Thyroid gland (tissue), 4 donors: ENCODE results near the gene NFIB. TPM values are rescaled to one million over a fixed set of nuclear protein-coding genes. Genes with fewer than 3 reads are reported as not detected.

Experiments used
- DNase-seq, 2 donors: peaks; one replicate each; pipeline ENCODE4 v3.0.0-alpha.2; 2019
- H3K27ac ChIP-seq, 3 donors: fragments of 200-600 bp; sonication (generic); 1 replicate in 2 of 3; 2 replicates in 1 of 3; pipeline ENCODE4 v1.5.1; 2016 to 2019; ENCODE audit warnings: mild to moderate bottlenecking in 1 of 3, moderate library complexity in 1 of 3
- H3K27me3 ChIP-seq: fragments of 200-600 bp; sonication (generic); one replicate; pipeline ENCODE4 v1.5.1; 2019
- H3K36me3 ChIP-seq, 2 donors: fragments of 200-600 bp; sonication (generic); one replicate each; pipeline ENCODE4 v1.5.1; 2016 to 2019
- H3K4me1 ChIP-seq, 2 donors: fragments of 200-600 bp; sonication (generic); one replicate each; pipeline ENCODE4 v1.5.1; 2017 to 2019
- H3K4me3 ChIP-seq, 3 donors: fragments of 200-600 bp; sonication (generic); replicated peaks in 1 of 3; 1 replicate in 2 of 3; 2 replicates in 1 of 3; pipeline ENCODE4 v1.5.1; 2016; ENCODE audit warnings: mild to moderate bottlenecking in 1 of 3
- H3K9me3 ChIP-seq: fragments of 200-600 bp; sonication (generic); one replicate; pipeline ENCODE4 v1.5.1; 2017
- CTCF ChIP-seq, 6 experiments: fragments of 200-600 bp in 3 of 6; fragments of 450-650 bp in 3 of 6; sonication (generic) in 3 of 6; IDR thresholded peaks; one replicate each; pipeline ENCODE4 v1.5.1; 2016 to 2019; ENCODE audit warnings: antibody characterized with exemption in 6 of 6, mild to moderate bottlenecking in 2 of 6, inconsistent platforms in 1 of 6, moderate library complexity in 1 of 6
- POLR2A ChIP-seq, 2 donors: fragments of 450-650 bp; IDR thresholded peaks; one replicate each; pipeline ENCODE4 v1.6.1; 2017; ENCODE audit warnings: antibody characterized with exemption in 2 of 2, mild to moderate bottlenecking in 2 of 2, moderate library complexity in 1 of 2
- WGBS, 2 donors: methylation state at CpG; one replicate each; pipeline ENCODE4 v1.1.5; 2017; 5-methylcytosine and 5-hydroxymethylcytosine counted together
- intact Hi-C: fragments of 100-400 bp; cut with DNase I; formaldehyde crosslinking; loops from one replicate; pipeline ENCODE4 v1.15.1; 2023
- total RNA-seq, 4 donors: library from RNA; depleted of rRNA; stranded (reverse); fragments of >200 nt; gene quantifications; one replicate each; pipeline ENCODE4 v1.2.3, GENCODE V29; 2016

The NFIB gene
- total RNA-seq, 4 donors from 2014 or later, result 57.9 to 144 (median 125) TPM

DNA sequence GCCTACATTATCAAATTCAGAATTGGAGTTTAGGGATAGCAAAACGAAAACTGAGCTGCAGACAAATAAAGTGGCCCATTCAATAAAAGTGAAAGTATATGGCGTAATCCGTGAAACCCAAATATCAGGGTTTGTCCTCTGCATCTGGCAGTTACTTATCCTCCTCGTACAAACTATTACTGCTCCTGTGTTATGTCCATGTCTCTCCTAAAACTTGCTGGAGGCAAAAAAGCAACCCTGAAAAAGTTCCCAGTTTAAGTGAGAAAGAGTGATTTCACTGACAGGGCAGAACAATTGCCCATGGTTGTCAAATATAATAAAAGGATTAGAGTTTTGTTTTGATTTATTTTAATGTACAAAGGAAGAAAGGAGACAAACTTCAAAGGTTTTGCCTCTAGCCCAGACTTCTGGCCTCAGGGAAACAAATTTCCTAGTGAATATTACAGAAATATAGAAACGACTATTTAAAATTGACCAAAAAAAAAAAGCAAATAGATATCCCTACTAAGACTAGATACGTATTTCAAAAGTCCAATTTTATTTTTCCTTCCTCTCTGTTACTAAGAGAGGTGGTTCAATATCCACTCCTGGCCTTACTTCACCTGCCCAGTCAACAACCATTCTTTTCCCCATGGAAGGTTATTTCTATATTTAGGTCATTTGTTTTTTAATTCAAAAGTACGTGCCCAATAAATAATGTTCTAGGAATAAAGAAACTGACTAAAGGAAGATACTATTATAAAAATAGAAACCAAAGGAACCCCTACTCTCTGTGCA, 50.0 kb downstream of the NFIB start:
- no peak for DNase-seq
- Histone ChIP-seq H3K27me3 (no peaks in the 10 kb centered on the region), H3K9me3 (no peaks in the 10 kb centered on the region), H3K27ac (no peak overlapping the region), H3K4me1 (peaks cover 0 to 8% of the 10 kb centered on the region in 2 donors), H3K36me3 (no peaks in the 10 kb centered on the region), H3K4me3 (no peak overlapping the region)
- TF ChIP-seq POLR2A (IDR thresholded peaks at IDR 0.05) (no peak), CTCF (IDR thresholded peaks at IDR 0.05) (no peak)
- 74 to 81% methylated on average over 7 of the region's 7 CpGs for WGBS, 2 donors
- intact Hi-C loops, result no loop called here

DNA sequence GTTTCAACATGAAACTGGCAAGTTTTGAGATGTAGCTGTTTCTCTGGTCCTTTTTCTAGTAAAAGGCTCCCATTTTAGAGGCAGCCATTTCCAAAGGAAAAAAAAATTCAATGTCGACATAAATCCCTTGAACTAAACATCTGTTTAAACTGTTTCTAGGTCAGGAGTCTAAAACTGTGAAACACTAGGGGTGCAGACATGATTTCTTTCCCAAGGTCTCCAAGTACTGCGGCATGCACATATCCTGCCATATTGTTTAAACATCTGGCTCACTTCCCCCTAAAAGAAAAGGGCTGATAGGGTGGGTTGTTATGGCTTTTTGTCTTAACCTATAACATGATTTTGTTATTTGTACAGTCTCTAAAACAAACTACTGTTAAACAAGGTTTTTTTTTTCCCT, 51.1 kb downstream of the NFIB start:
- TF ChIP-seq POLR2A (IDR thresholded peaks at IDR 0.05) (no peak), CTCF (IDR thresholded peaks at IDR 0.05) (no peak)
- H3K27ac ChIP-seq, result no peak overlapping the region
- peaks cover 0 to 15% of the 10 kb centered on the region in 2 donors for H3K4me1 ChIP-seq
- intact Hi-C loops, result no loop called here
- H3K27me3 ChIP-seq, result no peaks in the 10 kb centered on the region
- no peak for DNase-seq
- H3K9me3 ChIP-seq, result no peaks in the 10 kb centered on the region
- 83 to 93% methylated on average over 2 of the region's 2 CpGs for WGBS, 2 donors
- H3K36me3 ChIP-seq, result no peaks in the 10 kb centered on the region
- H3K4me3 ChIP-seq, result no peak overlapping the region

DNA sequence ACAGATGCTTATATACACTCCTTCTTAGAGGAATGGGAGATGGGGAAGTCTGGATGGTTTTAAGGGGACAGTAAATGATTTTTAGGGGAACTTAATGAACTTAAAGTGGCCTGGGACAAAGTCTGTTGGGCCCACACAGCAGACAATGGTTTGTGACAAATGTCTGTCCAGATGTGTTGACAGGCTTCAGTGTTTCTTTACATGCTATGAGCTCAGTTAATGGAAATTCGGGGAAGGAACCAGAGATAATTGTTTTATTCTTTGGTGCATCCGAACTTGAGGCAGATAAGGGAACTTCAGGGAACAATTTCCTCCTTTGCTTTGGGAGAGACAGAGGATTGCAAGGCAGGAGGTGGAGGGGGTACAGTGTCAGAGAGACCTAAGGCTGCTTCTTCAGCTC, 52.3 kb downstream of the NFIB start:
- intact Hi-C loops, result no loop called here
- no peaks in the 10 kb centered on the region for H3K27me3 ChIP-seq
- H3K9me3 ChIP-seq, result no peaks in the 10 kb centered on the region
- H3K4me3 ChIP-seq, result no peak overlapping the region
- H3K36me3 ChIP-seq, result no peaks in the 10 kb centered on the region
- no peak overlapping the region for H3K27ac ChIP-seq
- peaks cover 0 to 23% of the 10 kb centered on the region in 2 donors for H3K4me1 ChIP-seq
- no peak for DNase-seq
- 75 to 78% methylated on average over 2 of the region's 2 CpGs for WGBS, 2 donors
- TF ChIP-seq CTCF (IDR thresholded peaks at IDR 0.05) (no peak), POLR2A (IDR thresholded peaks at IDR 0.05) (no peak)

DNA sequence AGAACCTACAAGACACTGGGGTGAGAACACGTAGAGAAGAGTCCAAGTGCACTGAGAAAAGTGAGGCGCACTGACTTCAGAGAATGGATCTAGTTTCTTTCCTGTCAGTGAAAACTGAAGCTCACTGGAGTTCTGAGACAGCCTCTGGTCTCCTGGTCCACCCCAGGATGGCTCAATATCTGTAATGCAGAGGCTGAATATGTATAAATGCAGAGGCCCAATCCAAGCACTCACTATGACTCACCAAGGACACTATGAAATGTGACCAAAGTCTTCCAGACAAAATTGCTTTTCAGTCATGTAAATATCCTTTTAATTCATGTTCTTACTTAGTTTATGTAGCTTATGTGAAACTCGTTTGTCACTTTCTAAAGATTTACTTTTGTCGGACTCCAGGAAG, 53.8 kb downstream of the NFIB start:
- Histone ChIP-seq H3K36me3 (no peaks in the 10 kb centered on the region), H3K4me1 (peaks cover 9 to 35% of the 10 kb centered on the region in 2 donors), H3K9me3 (no peaks in the 10 kb centered on the region), H3K27ac (no peak overlapping the region), H3K4me3 (no peak overlapping the region), H3K27me3 (no peaks in the 10 kb centered on the region)
- DNase-seq, result no peak
- intact Hi-C loops, result no loop called here
- TF ChIP-seq CTCF (IDR thresholded peaks at IDR 0.05), result no peak
- no peak for TF ChIP-seq POLR2A (IDR thresholded peaks at IDR 0.05)
- 97% methylated on average over 4 of the region's 4 CpGs for WGBS, 2 donors

DNA sequence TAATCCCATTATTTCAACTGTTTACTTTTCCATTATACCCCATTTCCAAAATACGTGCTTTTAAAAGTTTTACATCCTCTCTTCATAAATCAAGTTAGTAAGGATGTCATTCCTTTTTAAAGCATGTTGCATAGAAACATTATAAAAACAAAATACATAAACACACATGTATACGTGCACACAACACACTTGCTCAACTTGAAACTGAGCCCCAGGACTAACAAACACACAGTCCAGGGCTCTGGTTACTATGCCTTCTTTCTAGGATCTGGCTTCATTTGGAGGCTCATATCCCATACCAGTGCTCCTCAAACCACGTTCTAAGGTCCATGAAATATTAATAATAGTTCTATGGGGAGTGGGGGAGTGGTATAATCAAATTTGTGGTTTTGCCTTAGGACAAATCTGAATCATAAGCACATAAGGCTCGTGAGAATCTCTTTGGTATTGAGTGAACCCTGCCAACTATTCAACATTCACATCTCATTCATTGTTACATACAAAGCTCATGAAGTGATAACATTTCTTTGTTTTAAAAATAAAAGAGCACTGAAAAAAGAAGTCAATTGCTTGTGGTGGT, 55.2 kb downstream of the NFIB start:
- no peak overlapping the region for H3K4me3 ChIP-seq
- DNase-seq, result no peak
- no peaks in the 10 kb centered on the region for H3K9me3 ChIP-seq
- H3K4me1 ChIP-seq, result peaks cover 9 to 34% of the 10 kb centered on the region in 2 donors
- no peak overlapping the region for H3K27ac ChIP-seq
- 70 to 74% methylated on average over 4 of the region's 4 CpGs for WGBS, 2 donors
- intact Hi-C loops, result no loop called here
- no peaks in the 10 kb centered on the region for H3K36me3 ChIP-seq
- no peak for TF ChIP-seq POLR2A (IDR thresholded peaks at IDR 0.05)
- no peak for TF ChIP-seq CTCF (IDR thresholded peaks at IDR 0.05)
- H3K27me3 ChIP-seq, result no peaks in the 10 kb centered on the region
